ES-I3 (cell line): ENCODE measurements around the gene LRRC28.

Experiments used
- H3K36me3 ChIP-seq: 2 replicates; pipeline ENCODE4 v1.6.1; 2013; ENCODE audit warnings: mild to moderate bottlenecking, low read length, control low read depth, moderate library complexity; ENCODE audit not compliant: insufficient read depth
- H3K4me1 ChIP-seq: 2 replicates; pipeline ENCODE4 v1.6.1; 2013; ENCODE audit warnings: mild to moderate bottlenecking, control low read depth, low read length; ENCODE audit not compliant: insufficient read depth
- H3K9ac ChIP-seq: 2 replicates; pipeline ENCODE4 v1.6.1; 2013; ENCODE audit warnings: low read depth, mild to moderate bottlenecking, low read length, moderate library complexity
- H3K9me3 ChIP-seq: 2 replicates; pipeline ENCODE4 v1.6.1; 2013; ENCODE audit warnings: mild to moderate bottlenecking, low read length, moderate library complexity; ENCODE audit not compliant: control insufficient read depth, insufficient read depth

LRRC28 gene

GRCh38 chr15:99305761-99306505, 54.7 kb downstream of the LRRC28 start:
- H3K4me1 ChIP-seq: peaks cover 22% of the 10 kb centered on the region
- H3K36me3 ChIP-seq: no peaks in the 10 kb centered on the region
- no peak overlapping the region for H3K9ac ChIP-seq

GRCh38 chr15:99306694-99307338, 55.5 kb downstream of the LRRC28 start:
- no peak overlapping the region for H3K9ac ChIP-seq
- no peaks in the 10 kb centered on the region for H3K36me3 ChIP-seq
- no peaks in the 10 kb centered on the region for H3K9me3 ChIP-seq
- H3K4me1 ChIP-seq: peaks cover 22% of the 10 kb centered on the region

More at GRCh38 chr15:99305761-99306505, 54.7 kb downstream of the LRRC28 start:
- H3K9me3 ChIP-seq: no peaks in the 10 kb centered on the region

- H3K9me3 ChIP-seq: no peaks in the 10 kb centered on the region
- H3K9ac ChIP-seq: no peak overlapping the region
These were observed 56.5 kb downstream of the LRRC28 start for GRCh38 chr15:99307735-99308134.

GRCh38 chr15:99310745-99311144, 59.5 kb downstream of the LRRC28 start:
- H3K36me3 ChIP-seq: no peaks in the 10 kb centered on the region

More at GRCh38 chr15:99307735-99308134, 56.5 kb downstream of the LRRC28 start:
- Histone ChIP-seq H3K4me1 (peaks cover 22% of the 10 kb centered on the region), H3K36me3 (no peaks in the 10 kb centered on the region)

GRCh38 chr15:99312228-99312627, 60.9 kb downstream of the LRRC28 start:
- H3K9ac ChIP-seq: no peak overlapping the region
- no peaks in the 10 kb centered on the region for H3K9me3 ChIP-seq
- H3K36me3 ChIP-seq: no peaks in the 10 kb centered on the region
- peaks cover 7% of the 10 kb centered on the region for H3K4me1 ChIP-seq

More at GRCh38 chr15:99310745-99311144, 59.5 kb downstream of the LRRC28 start:
- H3K4me1 ChIP-seq: peaks cover 21% of the 10 kb centered on the region
- no peaks in the 10 kb centered on the region for H3K9me3 ChIP-seq
- no peak overlapping the region for H3K9ac ChIP-seq

GRCh38 chr15:99312794-99313193, 61.5 kb downstream of the LRRC28 start:
- no peak overlapping the region for H3K9ac ChIP-seq
- peaks cover 3% of the 10 kb centered on the region; the same call in 1 of the 2 replicates for H3K4me1 ChIP-seq
- H3K36me3 ChIP-seq: no peaks in the 10 kb centered on the region
- H3K9me3 ChIP-seq: no peaks in the 10 kb centered on the region

- Histone ChIP-seq H3K36me3 (no peaks in the 10 kb centered on the region), H3K9ac (no peak overlapping the region), H3K9me3 (no peaks in the 10 kb centered on the region), H3K4me1 (no peaks in the 10 kb centered on the region)
These were observed 64.4 kb downstream of the LRRC28 start for GRCh38 chr15:99315636-99316035.

- Histone ChIP-seq H3K9me3 (no peaks in the 10 kb centered on the region), H3K36me3 (no peaks in the 10 kb centered on the region), H3K4me1 (no peaks in the 10 kb centered on the region), H3K9ac (no peak overlapping the region)
These were observed 69.3 kb downstream of the LRRC28 start for GRCh38 chr15:99320374-99321215.

GRCh38 chr15:99321468-99321867, 70.2 kb downstream of the LRRC28 start:
- Histone ChIP-seq H3K4me1 (no peaks in the 10 kb centered on the region), H3K36me3 (no peaks in the 10 kb centered on the region), H3K9me3 (no peaks in the 10 kb centered on the region), H3K9ac (no peak overlapping the region)

GRCh38 chr15:99322643-99323405, 71.5 kb downstream of the LRRC28 start:
- no peaks in the 10 kb centered on the region for H3K9me3 ChIP-seq
- no peak overlapping the region for H3K9ac ChIP-seq
- H3K4me1 ChIP-seq: no peaks in the 10 kb centered on the region
- H3K36me3 ChIP-seq: no peaks in the 10 kb centered on the region

GRCh38 chr15:99324082-99324620, 72.9 kb downstream of the LRRC28 start:
- H3K4me1 ChIP-seq: no peaks in the 10 kb centered on the region
- H3K9me3 ChIP-seq: no peaks in the 10 kb centered on the region
- H3K9ac ChIP-seq: no peak overlapping the region
- no peaks in the 10 kb centered on the region for H3K36me3 ChIP-seq

GRCh38 chr15:99324700-99325099, 73.4 kb downstream of the LRRC28 start:
- Histone ChIP-seq H3K9ac (no peak overlapping the region), H3K9me3 (no peaks in the 10 kb centered on the region), H3K4me1 (no peaks in the 10 kb centered on the region), H3K36me3 (no peaks in the 10 kb centered on the region)

GRCh38 chr15:99326235-99326634, 75.0 kb downstream of the LRRC28 start:
- no peaks in the 10 kb centered on the region; the same call in 1 of the 2 replicates for H3K4me1 ChIP-seq

More at GRCh38 chr15:99326235-99326634, 75.0 kb downstream of the LRRC28 start:
- no peaks in the 10 kb centered on the region for H3K36me3 ChIP-seq
- H3K9ac ChIP-seq: no peak overlapping the region
- H3K9me3 ChIP-seq: no peaks in the 10 kb centered on the region
